ENCODE results near the gene ZNF556. TPM values are rescaled to one million over a fixed set of nuclear protein-coding genes. Genes with fewer than 3 reads are reported as not detected.

Gene ZNF556
- total and polyA plus RNA-seq, 4 donors: 0.02 to 0.09 TPM; not detected in 2

GRCh38 chr19:2822846-2823245 is 44.3 kb upstream of the ZNF556 start:
- H3K4me3 ChIP-seq: no peak overlapping the region
- no peak overlapping the region for H3K27ac ChIP-seq (ENCODE audit: low read depth in 1 of 2, low read length in 1 of 2)
- 93 to 94% methylated on average over 5 of the region's 5 CpGs for WGBS, 2 donors
- no peak for TF ChIP-seq CTCF (IDR thresholded peaks at IDR 0.05; ENCODE audit: control extremely low read depth, extremely low read depth)
- ATAC-seq (ENCODE audit: insufficient read depth, low FRiP score): no peak
- DNase-seq: no peak
- H3K27me3 ChIP-seq (ENCODE audit: control insufficient read depth in 3 of 3, insufficient read depth in 3 of 3, low read length in 2 of 3): no peaks in the 10 kb centered on the region
- H3K36me3 ChIP-seq (ENCODE audit: control insufficient read depth in 4 of 4, insufficient read depth in 4 of 4, low read length in 4 of 4): peaks cover 0 to 18% (median 13%) of the 10 kb centered on the region in 4 donors
- H3K9me3 ChIP-seq (ENCODE audit: control insufficient read depth in 4 of 4, insufficient read depth in 3 of 4, low read length in 3 of 4): peaks cover 0 to 2% (median 0%) of the 10 kb centered on the region in 4 donors
- H3K9ac ChIP-seq (ENCODE audit: insufficient read depth in 1 of 2, low read length in 2 of 2): no peak overlapping the region
- peaks cover 0 to 3% (median 0%) of the 10 kb centered on the region in 5 donors for H3K4me1 ChIP-seq (ENCODE audit: control insufficient read depth in 5 of 5, insufficient read depth in 5 of 5, low read length in 5 of 5)

- H3K9ac ChIP-seq (ENCODE audit: insufficient read depth in 1 of 2, low read length in 2 of 2): no peak overlapping the region
- H3K27ac ChIP-seq (ENCODE audit: low read depth in 1 of 2, low read length in 1 of 2): no peak overlapping the region
- no peaks in the 10 kb centered on the region for H3K27me3 ChIP-seq (ENCODE audit: control insufficient read depth in 3 of 3, insufficient read depth in 3 of 3, low read length in 2 of 3)
- DNase-seq (no peak), ATAC-seq (ENCODE audit: insufficient read depth, low FRiP score) (no peak)
- WGBS, 2 donors: 87 to 93% methylated on average over 7 to 9 of the region's 9 CpGs
- peaks cover 0 to 2% (median under 1%) of the 10 kb centered on the region in 4 donors for H3K9me3 ChIP-seq (ENCODE audit: control insufficient read depth in 4 of 4, insufficient read depth in 3 of 4, low read length in 3 of 4)
- no peak overlapping the region for H3K4me3 ChIP-seq
- peaks cover 0 to 22% (median 17%) of the 10 kb centered on the region in 4 donors for H3K36me3 ChIP-seq (ENCODE audit: control insufficient read depth in 4 of 4, insufficient read depth in 4 of 4, low read length in 4 of 4)
- H3K4me1 ChIP-seq (ENCODE audit: control insufficient read depth in 5 of 5, insufficient read depth in 5 of 5, low read length in 5 of 5): peaks cover 0 to 3% (median 0%) of the 10 kb centered on the region in 5 donors
- no peak for TF ChIP-seq CTCF (IDR thresholded peaks at IDR 0.05; ENCODE audit: control extremely low read depth, extremely low read depth)
Observed at GRCh38 chr19:2823646-2824045, 43.5 kb upstream of the ZNF556 start.

- Histone ChIP-seq H3K27me3 (ENCODE audit: control insufficient read depth in 3 of 3, insufficient read depth in 3 of 3, low read length in 2 of 3) (no peaks in the 10 kb centered on the region), H3K27ac (ENCODE audit: low read depth in 1 of 2, low read length in 1 of 2) (no peak overlapping the region), H3K4me3 (no peak overlapping the region), H3K36me3 (ENCODE audit: control insufficient read depth in 4 of 4, insufficient read depth in 4 of 4, low read length in 4 of 4) (peaks cover 0 to 22% (median 17%) of the 10 kb centered on the region in 4 donors), H3K9ac (ENCODE audit: insufficient read depth in 1 of 2, low read length in 2 of 2) (no peak overlapping the region), H3K9me3 (ENCODE audit: control insufficient read depth in 4 of 4, insufficient read depth in 3 of 4, low read length in 3 of 4) (peaks cover 0 to 3% (median under 1%) of the 10 kb centered on the region in 4 donors), H3K4me1 (ENCODE audit: control insufficient read depth in 5 of 5, insufficient read depth in 5 of 5, low read length in 5 of 5) (peaks cover 0 to 3% (median 0%) of the 10 kb centered on the region in 5 donors)
- DNase-seq: no peak
- TF ChIP-seq CTCF (IDR thresholded peaks at IDR 0.05; ENCODE audit: control extremely low read depth, extremely low read depth): no peak
- ATAC-seq (ENCODE audit: insufficient read depth, low FRiP score): no peak
- WGBS, 2 donors: 71 to 80% methylated on average over 7 to 8 of the region's 8 CpGs
Observed at GRCh38 chr19:2824129-2824528, 43.0 kb upstream of the ZNF556 start.

- WGBS, 2 donors: 95 to 97% methylated on average over 2 of the region's 2 CpGs
- TF ChIP-seq CTCF (IDR thresholded peaks at IDR 0.05; ENCODE audit: control extremely low read depth, extremely low read depth): no peak
Observed at GRCh38 chr19:2827022-2827421, 40.1 kb upstream of the ZNF556 start.

More at GRCh38 chr19:2827022-2827421, 40.1 kb upstream of the ZNF556 start:
- Histone ChIP-seq H3K4me3 (no peak overlapping the region), H3K4me1 (ENCODE audit: control insufficient read depth in 5 of 5, insufficient read depth in 5 of 5, low read length in 5 of 5) (no peaks in the 10 kb centered on the region), H3K9ac (ENCODE audit: insufficient read depth in 1 of 2, low read length in 2 of 2) (no peak overlapping the region), H3K9me3 (ENCODE audit: control insufficient read depth in 4 of 4, insufficient read depth in 3 of 4, low read length in 3 of 4) (peaks cover 0 to 9% (median 4%) of the 10 kb centered on the region in 4 donors), H3K27me3 (ENCODE audit: control insufficient read depth in 3 of 3, insufficient read depth in 3 of 3, low read length in 2 of 3) (no peaks in the 10 kb centered on the region), H3K36me3 (ENCODE audit: control insufficient read depth in 4 of 4, insufficient read depth in 4 of 4, low read length in 4 of 4) (peaks cover 0 to 22% (median 17%) of the 10 kb centered on the region in 4 donors), H3K27ac (ENCODE audit: low read depth in 1 of 2, low read length in 1 of 2) (no peak overlapping the region)
- ATAC-seq (ENCODE audit: insufficient read depth, low FRiP score) (no peak), DNase-seq (no peak)

Data from lung (tissue), 12 donors.